Duodenal mucosa (tissue), 2 donors: ENCODE data around the gene FZD10.

Experiments used
- H3K27ac ChIP-seq: one replicate; pipeline ENCODE4 v1.7.0; 2013; ENCODE audit warnings: low read depth, low read length
- H3K27me3 ChIP-seq, 2 donors: one replicate each; pipeline ENCODE4 v1.7.0; 2013; ENCODE audit warnings: low read length in 2 of 2, control low read depth in 1 of 2; ENCODE audit not compliant: insufficient read depth in 2 of 2, control insufficient read depth in 1 of 2
- H3K36me3 ChIP-seq, 2 donors: one replicate each; pipeline ENCODE4 v1.7.0; 2013; ENCODE audit warnings: low read length in 2 of 2, control low read depth in 1 of 2; ENCODE audit not compliant: insufficient read depth in 2 of 2, control insufficient read depth in 1 of 2
- H3K4me1 ChIP-seq, 2 donors: one replicate each; pipeline ENCODE4 v1.7.0; 2013; ENCODE audit warnings: low read length in 2 of 2, control low read depth in 1 of 2; ENCODE audit not compliant: insufficient read depth in 2 of 2, control insufficient read depth in 1 of 2
- H3K4me3 ChIP-seq, 2 donors: one replicate each; pipeline ENCODE4 v1.7.0; 2013; ENCODE audit warnings: low read length in 2 of 2, low read depth in 1 of 2
- H3K9ac ChIP-seq, 2 donors: one replicate each; pipeline ENCODE4 v1.7.0; 2013; ENCODE audit warnings: low read length in 2 of 2, low read depth in 1 of 2
- H3K9me3 ChIP-seq, 2 donors: one replicate each; pipeline ENCODE4 v1.7.0; 2013; ENCODE audit warnings: low read length in 2 of 2, control low read depth in 1 of 2; ENCODE audit not compliant: control insufficient read depth in 1 of 2

Gene FZD10

GRCh38 chr12:130121226-130122000, 40.9 kb upstream of the FZD10 start:
- Histone ChIP-seq H3K9ac (no peak overlapping the region), H3K9me3 (no peaks in the 10 kb centered on the region), H3K4me3 (no peak overlapping the region), H3K4me1 (no peaks in the 10 kb centered on the region), H3K27me3 (no peaks in the 10 kb centered on the region), H3K36me3 (no peaks in the 10 kb centered on the region), H3K27ac (no peak overlapping the region)

- Histone ChIP-seq H3K9ac (no peak overlapping the region), H3K4me3 (no peak overlapping the region), H3K27ac (no peak overlapping the region), H3K36me3 (no peaks in the 10 kb centered on the region), H3K4me1 (no peaks in the 10 kb centered on the region), H3K9me3 (no peaks in the 10 kb centered on the region), H3K27me3 (no peaks in the 10 kb centered on the region)
Observed at GRCh38 chr12:130122356-130122755, 39.9 kb upstream of the FZD10 start.

- Histone ChIP-seq H3K4me1 (no peaks in the 10 kb centered on the region), H3K4me3 (no peak overlapping the region), H3K27ac (no peak overlapping the region), H3K9me3 (no peaks in the 10 kb centered on the region), H3K9ac (no peak overlapping the region), H3K27me3 (no peaks in the 10 kb centered on the region), H3K36me3 (no peaks in the 10 kb centered on the region)
Observed at GRCh38 chr12:130124106-130124505, 38.2 kb upstream of the FZD10 start.

GRCh38 chr12:130124605-130125244, 37.5 kb upstream of the FZD10 start:
- Histone ChIP-seq H3K27ac (no peak overlapping the region), H3K9me3 (no peaks in the 10 kb centered on the region), H3K27me3 (no peaks in the 10 kb centered on the region), H3K4me1 (no peaks in the 10 kb centered on the region), H3K4me3 (no peak overlapping the region), H3K36me3 (no peaks in the 10 kb centered on the region), H3K9ac (no peak overlapping the region)

- no peaks in the 10 kb centered on the region for H3K27me3 ChIP-seq
- H3K4me3 ChIP-seq, result no peak overlapping the region
- H3K4me1 ChIP-seq, result no peaks in the 10 kb centered on the region
- no peak overlapping the region for H3K9ac ChIP-seq
- no peaks in the 10 kb centered on the region for H3K36me3 ChIP-seq
- H3K27ac ChIP-seq, result no peak overlapping the region
- no peaks in the 10 kb centered on the region for H3K9me3 ChIP-seq
Observed at GRCh38 chr12:130126023-130126432, 36.2 kb upstream of the FZD10 start.

- Histone ChIP-seq H3K27ac (no peak overlapping the region), H3K4me3 (no peak overlapping the region), H3K4me1 (no peaks in the 10 kb centered on the region)
Observed at GRCh38 chr12:130127532-130127911, 34.7 kb upstream of the FZD10 start.

GRCh38 chr12:130127912-130128789, 34.1 kb upstream of the FZD10 start:
- H3K4me1 ChIP-seq, result no peaks in the 10 kb centered on the region
- no peaks in the 10 kb centered on the region for H3K27me3 ChIP-seq
- H3K9me3 ChIP-seq, result no peaks in the 10 kb centered on the region
- no peak overlapping the region for H3K4me3 ChIP-seq
- H3K36me3 ChIP-seq, result no peaks in the 10 kb centered on the region
- no peak overlapping the region for H3K9ac ChIP-seq
- no peak overlapping the region for H3K27ac ChIP-seq

More at GRCh38 chr12:130127532-130127911, 34.7 kb upstream of the FZD10 start:
- Histone ChIP-seq H3K9me3 (no peaks in the 10 kb centered on the region), H3K9ac (no peak overlapping the region), H3K27me3 (no peaks in the 10 kb centered on the region), H3K36me3 (no peaks in the 10 kb centered on the region)

GRCh38 chr12:130128790-130129735, 33.2 kb upstream of the FZD10 start:
- Histone ChIP-seq H3K27ac (no peak overlapping the region), H3K4me1 (no peaks in the 10 kb centered on the region), H3K27me3 (no peaks in the 10 kb centered on the region), H3K4me3 (no peak overlapping the region), H3K9ac (no peak overlapping the region), H3K36me3 (no peaks in the 10 kb centered on the region), H3K9me3 (no peaks in the 10 kb centered on the region)

GRCh38 chr12:130130346-130130745, 31.9 kb upstream of the FZD10 start:
- no peaks in the 10 kb centered on the region for H3K27me3 ChIP-seq
- H3K9ac ChIP-seq, result no peak overlapping the region
- H3K36me3 ChIP-seq, result no peaks in the 10 kb centered on the region
- H3K27ac ChIP-seq, result no peak overlapping the region
- no peak overlapping the region for H3K4me3 ChIP-seq
- H3K4me1 ChIP-seq, result no peaks in the 10 kb centered on the region
- H3K9me3 ChIP-seq, result peaks cover 0 to 7% of the 10 kb centered on the region in 2 donors
